HAP-1 (cell line): Measurements from ENCODE around the gene FAM81B.

Source experiments
- DNase-seq, 2 experiments: peaks; one replicate each; pipeline ENCODE4 v3.0.0-alpha.2; 2016 to 2020; ENCODE audit warnings: low spot score in 2 of 2
- H3K27me3 ChIP-seq: fragments of 250-450 bp; sonication (Bioruptor Pico); 2 replicates; pipeline ENCODE4 v1.5.1; 2020; ENCODE audit warnings: low read depth, mild to moderate bottlenecking, moderate library complexity
- H3K36me3 ChIP-seq: fragments of 250-450 bp; sonication (Bioruptor Pico); replicated peaks from 2 replicates; pipeline ENCODE4 v1.5.1; 2020; ENCODE audit warnings: mild to moderate bottlenecking
- H3K4me1 ChIP-seq: fragments of 250-450 bp; sonication (Bioruptor Pico); 2 replicates; pipeline ENCODE4 v1.5.1; 2020; ENCODE audit warnings: mild to moderate bottlenecking
- H3K4me3 ChIP-seq: fragments of 250-450 bp; sonication (Bioruptor Pico); 2 replicates; pipeline ENCODE4 v1.5.1; 2020; ENCODE audit warnings: mild to moderate bottlenecking, moderate library complexity
- H3K9me3 ChIP-seq: fragments of 250-450 bp; sonication (Bioruptor Pico); 2 replicates; pipeline ENCODE4 v1.5.1; 2020; ENCODE audit warnings: mild to moderate bottlenecking, moderate library complexity
- in situ Hi-C: fragments of 300-500 bp; cut with MboI; formaldehyde crosslinking; loops from 3 replicates; pipeline ENCODE4 v1.14.3; 2020; ENCODE audit warnings: low sequenced_read_pairs, inconsistent platforms, mixed read lengths

The FAM81B gene

DNA sequence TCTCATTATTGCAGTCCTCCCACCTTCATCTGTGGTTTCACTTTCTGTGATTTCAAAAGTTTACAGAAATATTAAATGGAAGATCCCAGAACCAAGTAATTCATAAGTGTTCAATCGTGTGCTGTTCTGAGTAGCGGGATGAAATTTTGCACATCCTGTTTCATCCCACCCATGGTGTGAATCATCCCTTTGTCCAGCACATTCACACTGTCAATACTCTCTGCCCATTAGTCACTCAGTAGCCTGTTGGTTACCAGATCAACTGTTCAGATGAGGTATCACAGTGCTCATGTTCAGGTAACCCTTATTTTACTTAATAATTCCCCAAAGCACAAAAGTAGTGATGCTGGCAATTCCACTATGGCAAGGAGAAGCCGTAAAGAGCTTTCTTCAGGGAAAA is 26.8 kb downstream of the FAM81B start:
- in situ Hi-C loops: no loop called here
- no peak overlapping the region for H3K4me3 ChIP-seq
- DNase-seq: no peak
- H3K36me3 ChIP-seq: no peaks in the 10 kb centered on the region
- no peaks in the 10 kb centered on the region for H3K9me3 ChIP-seq
- H3K4me1 ChIP-seq: no peaks in the 10 kb centered on the region
- 0 out of 2 replicates have a peak, but pooled peaks cover 2% of the 10 kb centered on the region for H3K27me3 ChIP-seq

- Histone ChIP-seq H3K4me1 (peaks cover 5% of the 10 kb centered on the region; the same call in 1 of the 2 replicates), H3K36me3 (no peaks in the 10 kb centered on the region), H3K9me3 (no peaks in the 10 kb centered on the region), H3K4me3 (no peak overlapping the region), H3K27me3 (no peaks in the 10 kb centered on the region)
- DNase-seq: no peak
- in situ Hi-C loops: no loop called here
These were observed 31.7 kb downstream of the FAM81B start for GRCh38 chr5:95422838-95423237.

- no peaks in the 10 kb centered on the region for H3K36me3 ChIP-seq
- no peak overlapping the region for H3K4me3 ChIP-seq
- H3K4me1 ChIP-seq: peaks cover 5% of the 10 kb centered on the region; the same call in 1 of the 2 replicates
- no peaks in the 10 kb centered on the region for H3K27me3 ChIP-seq
- in situ Hi-C loops: no loop called here
- no peak for DNase-seq
- H3K9me3 ChIP-seq: no peaks in the 10 kb centered on the region
These were observed 32.9 kb downstream of the FAM81B start for GRCh38 chr5:95424016-95424415.

- no peak overlapping the region for H3K4me3 ChIP-seq
- in situ Hi-C loops: no loop called here
- no peaks in the 10 kb centered on the region for H3K9me3 ChIP-seq
- no peak for DNase-seq
- no peaks in the 10 kb centered on the region for H3K27me3 ChIP-seq
- H3K36me3 ChIP-seq: no peaks in the 10 kb centered on the region
- H3K4me1 ChIP-seq: peaks cover 5% of the 10 kb centered on the region; the same call in 1 of the 2 replicates
These were observed 33.4 kb downstream of the FAM81B start for GRCh38 chr5:95424526-95424925.

DNA sequence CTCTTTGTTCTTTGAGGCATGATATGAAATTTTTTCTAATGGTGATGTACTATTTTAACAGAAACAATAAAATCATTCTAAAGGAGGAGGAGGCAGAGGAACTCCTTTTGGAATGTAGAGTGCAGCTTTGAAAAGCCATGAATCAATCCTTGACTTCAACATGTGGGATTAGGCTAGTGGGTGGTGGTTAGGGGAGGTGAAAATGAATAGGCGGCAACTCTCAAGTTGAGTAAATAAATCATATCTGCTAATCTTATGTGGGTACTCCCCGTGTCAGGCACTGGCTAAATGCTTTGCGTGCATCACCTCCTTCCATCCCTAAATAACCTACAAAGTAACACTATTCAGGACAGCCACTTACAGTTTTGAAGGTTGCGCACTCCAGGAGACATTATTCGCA is 35.1 kb downstream of the FAM81B start:
- H3K4me3 ChIP-seq: no peak overlapping the region
- H3K4me1 ChIP-seq: peaks cover 5% of the 10 kb centered on the region; the same call in 1 of the 2 replicates
- H3K27me3 ChIP-seq: no peaks in the 10 kb centered on the region; the same call in 1 of the 2 replicates
- no peaks in the 10 kb centered on the region for H3K9me3 ChIP-seq
- in situ Hi-C loops: no loop called here
- DNase-seq: peak; percentile 16 to 49
- no peaks in the 10 kb centered on the region for H3K36me3 ChIP-seq

GRCh38 chr5:95432779-95433178 is 41.6 kb downstream of the FAM81B start:
- in situ Hi-C loops: no loop called here
- Histone ChIP-seq H3K9me3 (no peaks in the 10 kb centered on the region), H3K4me1 (no peaks in the 10 kb centered on the region), H3K27me3 (no peaks in the 10 kb centered on the region; the same call in 1 of the 2 replicates), H3K36me3 (no peaks in the 10 kb centered on the region), H3K4me3 (no peak overlapping the region)
- DNase-seq: no peak

DNA sequence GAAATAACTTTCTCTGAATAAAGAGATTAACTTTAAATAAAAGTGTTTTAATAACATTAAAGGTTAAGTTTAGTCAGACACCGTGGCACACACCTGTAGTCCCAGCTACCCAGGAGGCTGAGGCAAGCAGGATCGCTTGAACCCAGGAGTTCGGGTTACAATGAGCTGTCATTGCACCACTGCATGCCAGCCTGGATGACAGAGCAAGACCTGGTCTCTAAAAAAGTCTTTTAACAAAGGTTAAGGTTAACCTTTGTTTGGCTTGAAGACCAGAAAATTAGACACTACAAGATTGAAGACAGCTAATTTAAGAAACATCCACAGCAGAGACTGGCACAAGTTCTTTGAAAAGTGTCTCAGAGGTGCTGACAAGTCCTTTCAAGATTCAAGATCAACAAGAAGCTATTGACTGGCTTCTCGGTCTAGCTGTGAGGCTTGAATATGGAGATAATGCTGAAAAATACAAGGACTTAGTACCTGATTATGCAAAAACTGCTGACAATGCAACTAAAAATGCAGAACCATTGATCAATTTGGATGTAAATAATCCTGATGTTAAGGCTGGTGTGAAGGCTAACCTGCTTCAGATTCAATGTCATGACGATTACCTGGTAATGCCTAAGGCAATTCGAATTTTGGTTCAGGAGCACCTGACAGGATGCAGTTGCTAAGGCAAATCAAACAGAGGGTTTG is 48.8 kb downstream of the FAM81B start:
- Histone ChIP-seq H3K9me3 (no peaks in the 10 kb centered on the region), H3K4me1 (no peaks in the 10 kb centered on the region), H3K27me3 (no peaks in the 10 kb centered on the region), H3K4me3 (no peak overlapping the region), H3K36me3 (no peaks in the 10 kb centered on the region)
- in situ Hi-C loops: no loop called here
- no peak for DNase-seq

DNA sequence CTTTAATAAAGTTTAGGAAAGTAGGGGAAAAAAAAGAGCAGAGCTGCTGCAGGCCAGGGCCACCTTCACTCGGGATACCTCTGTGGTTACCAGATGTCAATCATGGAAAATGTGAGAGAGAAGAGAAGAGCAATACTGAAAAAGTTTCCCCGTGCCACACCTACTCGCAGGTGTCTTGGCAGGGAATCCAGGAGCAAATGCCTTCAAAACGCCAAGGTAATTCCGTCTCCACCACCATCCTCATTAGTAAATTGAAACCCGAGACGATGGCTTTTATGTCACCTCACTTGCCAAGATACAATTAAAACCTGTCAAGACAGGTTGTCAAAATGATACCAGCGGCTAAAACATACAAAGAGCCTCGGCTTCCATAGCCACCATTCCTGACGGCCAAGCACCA is 49.7 kb downstream of the FAM81B start:
- in situ Hi-C loops: no loop called here
- no peaks in the 10 kb centered on the region for H3K36me3 ChIP-seq
- no peak for DNase-seq
- no peaks in the 10 kb centered on the region for H3K4me1 ChIP-seq
- H3K4me3 ChIP-seq: no peak overlapping the region
- no peaks in the 10 kb centered on the region for H3K9me3 ChIP-seq
- H3K27me3 ChIP-seq: no peaks in the 10 kb centered on the region

DNA sequence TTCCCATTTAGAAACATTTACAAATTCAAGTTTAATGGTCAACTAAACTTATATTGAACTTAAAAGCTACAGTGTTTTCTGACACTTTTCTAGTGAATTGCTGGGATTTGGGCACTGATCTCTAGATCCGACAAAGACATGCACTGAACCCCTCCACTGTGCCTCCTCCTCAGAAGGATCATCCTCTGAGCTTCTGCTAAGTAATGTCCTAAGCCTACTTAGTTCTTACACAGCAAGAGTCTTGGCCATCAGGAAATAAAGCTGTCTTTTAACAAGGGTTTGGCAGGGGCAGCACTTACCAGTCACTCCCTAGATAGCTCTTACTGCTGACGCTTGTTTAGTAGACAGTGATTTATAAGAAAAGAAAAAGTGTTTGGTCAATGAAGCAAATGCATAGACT is 50.5 kb downstream of the FAM81B start:
- H3K9me3 ChIP-seq: no peaks in the 10 kb centered on the region
- in situ Hi-C loops: no loop called here
- no peak for DNase-seq
- no peaks in the 10 kb centered on the region for H3K4me1 ChIP-seq
- no peaks in the 10 kb centered on the region for H3K36me3 ChIP-seq
- H3K27me3 ChIP-seq: no peaks in the 10 kb centered on the region
- H3K4me3 ChIP-seq: no peak overlapping the region

GRCh38 chr5:95445442-95445841 is 54.3 kb downstream of the FAM81B start:
- H3K4me1 ChIP-seq: peaks cover 4% of the 10 kb centered on the region; the same call in 1 of the 2 replicates
- H3K9me3 ChIP-seq: no peaks in the 10 kb centered on the region
- no peak for DNase-seq
- in situ Hi-C loops: no loop called here
- no peaks in the 10 kb centered on the region for H3K27me3 ChIP-seq
- no peak overlapping the region for H3K4me3 ChIP-seq
- H3K36me3 ChIP-seq: no peaks in the 10 kb centered on the region

DNA sequence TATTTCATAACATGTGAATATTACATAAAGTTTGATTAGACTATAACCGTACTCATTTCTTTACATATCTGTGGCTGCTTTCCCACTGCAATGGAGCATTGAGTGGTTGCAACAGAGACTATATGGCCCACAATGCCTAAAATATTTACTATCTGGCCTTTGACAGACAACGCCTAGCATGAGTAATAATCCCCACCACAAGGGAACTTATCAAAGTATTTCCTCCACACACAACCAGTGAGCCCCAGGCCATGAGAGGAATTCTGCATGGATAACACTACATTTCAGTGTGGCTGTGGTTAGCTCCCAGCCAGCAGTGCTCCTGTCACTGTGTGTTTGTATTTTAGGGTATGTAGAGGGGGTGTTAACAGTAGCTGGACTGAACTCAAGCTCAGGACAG is 54.8 kb downstream of the FAM81B start:
- in situ Hi-C loops: no loop called here
- Histone ChIP-seq H3K4me1 (peaks cover 4% of the 10 kb centered on the region; the same call in 1 of the 2 replicates), H3K9me3 (no peaks in the 10 kb centered on the region), H3K36me3 (no peaks in the 10 kb centered on the region), H3K27me3 (no peaks in the 10 kb centered on the region), H3K4me3 (no peak overlapping the region)
- no peak for DNase-seq

GRCh38 chr5:95446560-95447221 is 55.5 kb downstream of the FAM81B start:
- in situ Hi-C loops: no loop called here
- H3K36me3 ChIP-seq: no peaks in the 10 kb centered on the region
- DNase-seq: no peak
- H3K4me3 ChIP-seq: no peak overlapping the region
- H3K4me1 ChIP-seq: peaks cover 4% of the 10 kb centered on the region; the same call in 1 of the 2 replicates
- no peaks in the 10 kb centered on the region for H3K9me3 ChIP-seq
- no peaks in the 10 kb centered on the region for H3K27me3 ChIP-seq

DNA sequence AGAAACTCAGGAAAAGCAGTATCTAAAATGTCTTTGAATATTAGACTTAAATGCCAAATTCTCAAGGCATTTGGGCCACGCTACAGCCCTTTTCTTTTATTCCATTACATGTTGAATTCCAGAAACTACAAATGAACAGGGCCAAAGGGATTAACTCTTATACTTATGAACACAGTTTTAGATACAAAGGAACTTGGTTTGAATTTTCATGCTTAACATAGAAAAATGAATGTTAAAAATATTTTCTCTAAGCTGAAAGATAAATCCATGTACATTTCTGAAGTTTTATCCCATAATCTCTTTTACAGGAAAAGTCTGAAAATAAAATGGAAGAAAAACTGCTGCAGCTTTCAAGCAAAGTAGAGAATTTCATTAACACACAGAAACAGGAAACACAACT is 56.8 kb downstream of the FAM81B start:
- H3K27me3 ChIP-seq: no peaks in the 10 kb centered on the region
- no peak for DNase-seq
- H3K9me3 ChIP-seq: no peaks in the 10 kb centered on the region
- in situ Hi-C loops: no loop called here
- no peaks in the 10 kb centered on the region for H3K36me3 ChIP-seq
- peaks cover 4% of the 10 kb centered on the region; the same call in 1 of the 2 replicates for H3K4me1 ChIP-seq
- no peak overlapping the region for H3K4me3 ChIP-seq

- Histone ChIP-seq H3K4me3 (no peak overlapping the region), H3K27me3 (no peaks in the 10 kb centered on the region), H3K4me1 (peaks cover 4% of the 10 kb centered on the region; the same call in 1 of the 2 replicates), H3K36me3 (no peaks in the 10 kb centered on the region), H3K9me3 (no peaks in the 10 kb centered on the region)
- in situ Hi-C loops: no loop called here
- no peak for DNase-seq
These were observed 57.6 kb downstream of the FAM81B start for GRCh38 chr5:95448789-95449188.
